Raji (cell line): ENCODE data around the gene CCIN.

ENCODE experiments used
- POLR2A ChIP-seq: IDR thresholded peaks from 2 replicates; pipeline ENCODE4 v1.6.1; 2011; ENCODE audit warnings: low read depth, low read length, control low read depth; ENCODE audit not compliant: insufficient read depth

Gene CCIN

DNA sequence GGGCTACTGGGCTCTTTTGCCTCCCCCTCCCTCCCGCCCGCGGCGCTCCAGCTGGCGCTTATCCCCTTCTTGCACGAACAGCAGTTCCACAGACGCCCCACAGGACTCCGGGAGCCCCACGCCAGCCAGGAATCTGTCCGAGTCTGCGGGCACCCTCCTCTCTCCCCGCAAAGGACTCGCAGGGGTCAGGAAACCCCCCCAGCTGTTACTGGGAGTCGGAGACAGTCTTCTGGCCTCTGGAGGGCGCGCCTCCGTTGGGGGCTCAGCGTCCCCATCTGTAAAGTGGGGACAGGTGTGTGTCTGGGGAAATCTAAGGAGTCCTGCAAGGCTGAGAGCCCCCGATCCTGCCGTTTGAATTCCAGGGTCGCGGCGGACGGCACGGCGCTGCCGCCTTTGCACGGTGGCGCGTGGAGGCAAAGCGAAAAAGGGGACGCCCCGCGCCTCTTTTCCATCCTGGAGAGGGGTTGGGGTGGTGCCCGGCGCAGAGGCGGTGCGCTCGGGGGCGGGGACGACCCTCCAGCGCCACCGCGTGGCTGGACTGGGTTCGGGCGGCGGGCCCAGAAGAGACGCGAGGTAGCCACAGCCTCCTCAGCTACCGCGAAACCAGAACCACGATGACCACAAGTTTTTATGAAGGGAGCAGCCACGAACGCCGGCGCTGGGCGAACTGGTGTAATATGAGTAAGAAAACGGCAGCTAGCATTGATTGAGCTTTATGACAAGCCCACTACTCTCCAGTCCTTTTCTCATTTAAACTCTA, 2.8 kb upstream of the CCIN start:
- TF ChIP-seq POLR2A: no peak

DNA sequence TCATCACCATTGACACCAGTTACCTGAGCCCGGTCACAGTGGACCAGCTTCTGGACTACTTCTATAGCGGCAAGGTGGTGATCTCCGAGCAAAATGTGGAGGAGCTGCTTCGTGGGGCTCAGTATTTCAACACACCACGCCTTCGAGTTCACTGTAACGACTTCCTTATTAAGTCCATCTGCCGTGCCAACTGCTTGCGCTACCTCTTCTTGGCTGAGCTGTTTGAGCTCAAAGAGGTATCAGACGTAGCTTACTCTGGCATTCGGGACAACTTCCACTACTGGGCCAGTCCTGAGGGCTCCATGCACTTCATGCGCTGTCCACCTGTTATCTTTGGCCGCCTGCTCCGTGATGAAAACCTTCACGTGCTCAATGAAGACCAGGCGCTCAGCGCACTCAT, 520 bp downstream of the CCIN start:
- TF ChIP-seq POLR2A: no peak

GRCh38 chr9:36170531-36170930, 1.3 kb downstream of the CCIN start:
- TF ChIP-seq POLR2A: no peak

DNA sequence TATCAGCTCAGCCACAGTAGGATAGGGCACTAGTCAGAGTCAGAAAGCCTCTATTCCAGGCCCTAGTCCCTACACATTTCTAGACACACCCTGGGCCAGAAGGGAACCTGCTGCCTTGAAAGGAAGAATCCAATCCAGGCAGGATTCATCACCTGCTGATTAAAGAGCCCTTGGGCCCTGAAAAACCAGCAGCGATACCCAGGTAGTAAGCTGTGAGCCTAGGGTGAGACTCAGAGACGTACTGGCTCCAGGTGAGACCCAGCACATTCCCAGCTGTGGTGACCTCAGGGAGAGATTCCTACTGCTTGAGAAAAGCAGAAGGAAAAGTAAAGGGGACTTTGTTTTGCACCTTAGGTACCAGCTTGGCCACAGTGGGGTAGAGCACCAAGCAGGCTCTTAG, 4.7 kb downstream of the CCIN start:
- no peak for TF ChIP-seq POLR2A

GRCh38 chr9:36174271-36174670, 5.1 kb downstream of the CCIN start:
- TF ChIP-seq POLR2A: no peak

DNA sequence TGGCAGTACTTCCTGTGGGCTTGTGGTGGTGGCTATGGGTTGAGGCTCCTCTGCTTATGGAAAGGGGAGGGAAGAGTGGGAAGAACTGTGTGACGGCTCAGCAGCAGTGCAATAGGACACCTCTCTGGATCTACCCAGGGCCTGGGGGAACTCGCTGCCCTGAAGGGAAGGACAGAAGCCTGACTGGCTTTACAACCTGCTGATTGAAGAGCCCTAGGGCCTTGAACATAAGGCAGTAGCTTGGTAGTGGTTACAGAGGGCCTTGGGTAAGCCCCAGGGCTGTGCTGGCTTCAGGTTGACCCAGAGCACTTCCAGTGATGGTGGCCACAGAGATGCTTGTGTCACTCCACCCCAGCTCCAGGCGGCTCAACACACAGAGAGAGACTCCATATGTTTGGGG, 5.5 kb downstream of the CCIN start:
- no peak for TF ChIP-seq POLR2A

DNA sequence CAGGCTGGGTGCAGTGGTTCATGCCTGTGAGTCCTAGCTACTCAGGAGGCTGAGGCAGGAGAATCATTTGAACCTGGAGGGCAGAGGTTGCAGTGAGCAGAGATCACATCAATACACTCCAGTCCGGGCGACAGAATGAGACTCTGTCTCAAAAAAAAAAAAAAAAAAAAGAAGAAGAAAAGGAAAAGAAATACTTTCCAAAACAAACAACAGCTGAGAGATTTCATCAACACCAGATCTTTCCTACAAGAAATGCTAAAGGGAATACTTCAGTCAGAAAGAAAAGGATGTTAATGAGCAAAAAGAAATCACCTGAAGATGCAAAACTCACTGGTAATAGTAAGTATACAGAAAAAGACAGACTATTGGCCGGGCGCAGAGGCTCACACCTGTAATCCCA, 8.4 kb downstream of the CCIN start:
- TF ChIP-seq POLR2A: no peak

GRCh38 chr9:36187414-36187813, 18.2 kb downstream of the CCIN start:
- TF ChIP-seq POLR2A: no peak

DNA sequence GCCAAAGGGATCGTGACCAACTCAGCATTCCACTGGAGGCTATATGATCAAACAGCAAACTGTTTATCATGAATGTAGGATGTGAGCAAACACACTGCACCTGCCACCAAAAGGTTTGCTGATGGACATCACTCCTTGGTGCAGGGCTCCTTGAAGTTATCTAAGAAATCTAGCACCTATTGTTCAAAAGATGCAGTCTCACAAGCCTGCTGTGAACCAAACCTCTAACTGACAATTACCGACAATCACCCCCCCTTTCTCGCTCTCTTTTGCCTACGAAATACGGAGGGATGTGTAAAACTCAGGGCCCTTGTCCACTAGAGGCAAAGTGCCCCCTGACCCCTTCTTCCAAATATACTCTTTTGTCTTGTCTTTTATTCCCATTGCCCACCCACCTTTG, 19.0 kb downstream of the CCIN start:
- no peak for TF ChIP-seq POLR2A

DNA sequence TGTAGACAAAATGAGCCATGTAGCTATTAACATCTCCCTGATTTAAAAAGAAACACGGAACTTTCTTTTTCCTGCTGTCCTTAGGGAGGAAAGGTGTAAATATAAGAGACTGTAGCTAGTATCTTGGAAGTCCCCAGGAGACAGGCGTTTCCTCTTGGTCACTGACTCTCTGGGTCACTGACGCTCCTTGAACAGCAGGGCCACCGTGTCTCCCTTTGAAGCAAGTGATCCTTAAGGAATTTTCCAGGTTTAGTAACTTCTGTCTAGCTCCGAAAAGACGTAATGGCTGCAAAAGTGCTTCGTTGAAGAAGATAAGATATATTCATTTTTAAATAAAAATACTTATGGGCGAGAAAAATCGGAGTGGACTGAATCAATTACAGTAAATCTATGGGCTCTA, 20.8 kb downstream of the CCIN start:
- no peak for TF ChIP-seq POLR2A

- TF ChIP-seq POLR2A: peak; percentile 98
Observed at GRCh38 chr9:36190388-36191289, 21.5 kb downstream of the CCIN start, which contains the start of gene CLTA. Gene CLTA, plus strand, starts transcription at chr9:36190921. Its CDS starts 136 bp downstream, at chr9:36191057.

- no peak for TF ChIP-seq POLR2A
Observed at GRCh38 chr9:36191290-36191645, 22.1 kb downstream of the CCIN start.

- TF ChIP-seq POLR2A: no peak
Observed at GRCh38 chr9:36191686-36192085, 22.5 kb downstream of the CCIN start.

GRCh38 chr9:36192196-36192595, 23.0 kb downstream of the CCIN start:
- no peak for TF ChIP-seq POLR2A

- TF ChIP-seq POLR2A: no peak
Observed at GRCh38 chr9:36193023-36193422, 23.8 kb downstream of the CCIN start.

DNA sequence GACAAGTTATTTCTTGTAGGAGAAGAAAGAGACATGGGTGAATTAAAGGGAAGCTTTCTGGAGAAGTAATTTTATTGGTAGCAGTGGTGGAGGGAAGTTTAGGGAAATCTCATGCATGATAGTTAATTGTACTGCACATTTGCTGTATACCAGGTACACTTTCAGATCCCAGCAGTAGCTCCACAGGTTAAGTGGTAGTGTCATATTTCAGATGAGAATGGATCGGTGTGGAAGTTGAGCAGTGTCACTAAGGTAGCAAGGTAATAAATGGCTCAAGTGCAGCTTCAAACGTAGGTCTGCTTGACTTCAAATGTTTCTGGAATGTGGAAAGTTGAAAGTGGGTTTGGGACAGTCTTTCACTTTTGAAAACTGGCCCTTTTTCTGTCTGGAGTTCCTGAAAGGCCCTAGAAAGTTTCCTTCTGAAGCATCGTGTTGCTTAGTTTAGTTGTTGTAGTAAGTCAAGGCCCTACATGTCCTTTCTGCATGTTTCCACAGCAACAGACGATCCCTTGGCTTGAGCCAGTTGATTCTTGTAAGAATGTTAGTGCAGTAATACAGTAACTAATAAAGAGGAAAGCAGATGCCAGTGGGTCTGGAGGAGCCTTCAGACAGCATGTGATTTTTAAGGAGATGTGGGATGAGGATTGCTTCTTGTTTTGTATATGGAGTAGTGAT, 25.3 kb downstream of the CCIN start:
- TF ChIP-seq POLR2A: no peak
